ENCODE data around the gene NFKB2. TPM values are rescaled to one million over a fixed set of nuclear protein-coding genes. Genes with fewer than 3 reads are reported as not detected.
A peak's percentile ranks its signal among the peaks of the same experiment; 100 is the strongest.

The NFKB2 gene
- total RNA-seq, 2 experiments from 2014 or later, result 121 to 122 TPM

- DNase-seq, result no peak
- ChIA-PET POLR2A (interaction anchor here (2.8 to 4.3 kb wide), 6 partner anchors 13 to 166 kb away, joined by 10 to 38 read pairs (median 22); partner anchors contain the start of genes ACTR1A, C10orf95, FBXL15 and SUFU), CTCF (interaction anchor here (1.1 to 10.7 kb wide), 4 partner anchors 12 to 227 kb away, joined by 3 to 199 read pairs (median 13); partner anchors contain the start of gene ELOVL3)
- Mint-ChIP-seq H3K27me3 (no peaks in the 10 kb centered on the region), H3K9me3 (no peaks in the 10 kb centered on the region), H3K27ac (peak overlapping the region; percentile 93), H3K36me3 (ENCODE audit: low read depth) (peaks cover 50% of the 10 kb centered on the region), H3K4me1 (peaks cover 54% of the 10 kb centered on the region), H3K4me3 (peak overlapping the region; percentile 84)
Observed at GRCh38 chr10:102396730-102397151, 1.2 kb downstream of the NFKB2 start.

GRCh38 chr10:102397222-102398171 lies 2.0 kb downstream of the NFKB2 start:
- Mint-ChIP-seq H3K27me3 (no peaks in the 10 kb centered on the region), H3K9me3 (no peaks in the 10 kb centered on the region), H3K4me3 (peak overlapping the region; percentile 84), H3K4me1 (peaks cover 54% of the 10 kb centered on the region), H3K36me3 (ENCODE audit: low read depth) (peaks cover 57% of the 10 kb centered on the region), H3K27ac (peak overlapping the region; percentile 93)
- CTCF ChIA-PET, result interaction anchor here (1.1 to 10.7 kb wide), 7 partner anchors 12 to 228 kb away, joined by 3 to 199 read pairs (median 15); partner anchors contain the start of genes ELOVL3 and FBXL15
- POLR2A ChIA-PET, result interaction anchor here (1.2 to 4.1 kb wide), 5 partner anchors 10 to 228 kb away, joined by 3 to 32 read pairs (median 10); partner anchors contain the start of genes ACTR1A and FBXL15
- DNase-seq, result no peak

GRCh38 chr10:102398172-102399020 lies 2.9 kb downstream of the NFKB2 start:
- ChIA-PET POLR2A (interaction anchor here (1.1 to 4.1 kb wide), 9 partner anchors 9 to 229 kb away, joined by 3 to 32 read pairs (median 6); partner anchors contain the start of genes ACTR1A, FBXL15 and GBF1), CTCF (interaction anchor here (0.5 to 10.7 kb wide), 23 partner anchors 11 to 266 kb away, joined by 3 to 199 read pairs (median 6); partner anchors contain the start of genes CUEDC2, ELOVL3, FBXL15 and PPRC1)
- no peaks in the 10 kb centered on the region for H3K27me3 Mint-ChIP-seq
- H3K9me3 Mint-ChIP-seq, result no peaks in the 10 kb centered on the region
- peaks cover 57% of the 10 kb centered on the region for H3K36me3 Mint-ChIP-seq (ENCODE audit: low read depth)
- DNase-seq, result no peak
- peak overlapping the region; percentile 40 for H3K27ac Mint-ChIP-seq
- peaks cover 47% of the 10 kb centered on the region for H3K4me1 Mint-ChIP-seq
- peak overlapping the region; percentile 66 for H3K4me3 Mint-ChIP-seq

DNA sequence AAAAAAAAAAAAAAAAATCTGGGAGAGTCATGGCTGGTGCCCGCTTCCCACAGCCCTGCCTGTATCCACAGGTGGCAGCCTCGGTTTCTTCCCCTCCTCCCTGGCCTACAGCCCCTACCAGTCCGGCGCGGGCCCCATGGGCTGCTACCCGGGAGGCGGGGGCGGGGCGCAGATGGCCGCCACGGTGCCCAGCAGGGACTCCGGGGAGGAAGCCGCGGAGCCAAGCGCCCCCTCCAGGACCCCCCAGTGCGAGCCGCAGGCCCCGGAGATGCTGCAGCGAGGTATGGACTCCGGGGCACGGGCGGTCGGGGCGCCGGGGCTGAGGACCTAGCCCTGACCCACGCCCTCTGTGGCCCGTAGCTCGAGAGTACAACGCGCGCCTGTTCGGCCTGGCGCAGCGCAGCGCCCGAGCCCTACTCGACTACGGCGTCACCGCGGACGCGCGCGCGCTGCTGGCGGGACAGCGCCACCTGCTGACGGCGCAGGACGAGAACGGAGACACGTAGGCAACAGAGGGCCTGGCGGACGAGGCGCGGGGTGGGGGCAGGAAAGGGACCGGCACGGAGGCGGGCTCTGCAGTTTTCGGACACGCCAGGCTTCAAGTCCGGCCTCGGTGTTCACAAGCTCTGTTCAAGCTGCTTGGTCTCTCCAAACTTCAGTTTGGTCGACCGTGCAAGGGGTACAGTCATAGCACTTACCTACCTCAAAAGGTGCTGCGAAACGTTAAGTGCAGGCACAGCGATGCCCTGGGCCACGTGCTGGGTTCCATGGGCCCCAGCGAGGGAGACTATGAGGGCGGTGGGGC lies 3.9 kb downstream of the NFKB2 start:
- H3K4me1 Mint-ChIP-seq, result peaks cover 45% of the 10 kb centered on the region
- no peaks in the 10 kb centered on the region for H3K9me3 Mint-ChIP-seq
- peaks cover 57% of the 10 kb centered on the region for H3K36me3 Mint-ChIP-seq (ENCODE audit: low read depth)
- POLR2A ChIA-PET, result interaction anchor here (0.9 to 4.1 kb wide), 9 partner anchors 8 to 246 kb away, joined by 3 to 32 read pairs (median 4); partner anchors contain the start of genes FBXL15 and GBF1
- H3K27ac Mint-ChIP-seq, result peak overlapping the region; percentile 63
- H3K27me3 Mint-ChIP-seq, result no peaks in the 10 kb centered on the region
- peak; percentile 91 for DNase-seq
- CTCF ChIA-PET, result interaction anchor here (0.5 to 10.7 kb wide), 36 partner anchors 8 to 590 kb away, joined by 3 to 199 read pairs (median 5); partner anchors contain the start of genes CUEDC2, ELOVL3, FBXL15 and PPRC1
- H3K4me3 Mint-ChIP-seq, result peak overlapping the region; percentile 66

DNA sequence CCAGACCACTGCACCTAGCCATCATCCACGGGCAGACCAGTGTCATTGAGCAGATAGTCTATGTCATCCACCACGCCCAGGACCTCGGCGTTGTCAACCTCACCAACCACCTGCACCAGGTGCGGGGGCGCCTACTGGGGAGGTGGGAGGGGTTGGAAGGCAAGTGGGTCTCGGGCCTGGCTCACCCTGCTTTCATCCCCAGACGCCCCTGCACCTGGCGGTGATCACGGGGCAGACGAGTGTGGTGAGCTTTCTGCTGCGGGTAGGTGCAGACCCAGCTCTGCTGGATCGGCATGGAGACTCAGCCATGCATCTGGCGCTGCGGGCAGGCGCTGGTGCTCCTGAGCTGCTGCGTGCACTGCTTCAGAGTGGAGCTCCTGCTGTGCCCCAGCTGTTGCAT lies 4.6 kb downstream of the NFKB2 start:
- ChIA-PET POLR2A (interaction anchor here (0.7 to 4.1 kb wide), 9 partner anchors 7 to 247 kb away, joined by 3 to 32 read pairs (median 3); partner anchors contain the start of genes FBXL15 and GBF1), CTCF (interaction anchor here (0.6 to 10.7 kb wide), 23 partner anchors 8 to 591 kb away, joined by 3 to 199 read pairs (median 5); partner anchors contain the start of genes ELOVL3, FBXL15 and SUFU)
- Mint-ChIP-seq H3K9me3 (no peaks in the 10 kb centered on the region), H3K36me3 (ENCODE audit: low read depth) (peaks cover 57% of the 10 kb centered on the region), H3K4me1 (peaks cover 45% of the 10 kb centered on the region), H3K27ac (peak overlapping the region; percentile 63), H3K27me3 (no peaks in the 10 kb centered on the region), H3K4me3 (peak overlapping the region; percentile 66)
- no peak for DNase-seq

GRCh38 chr10:102400598-102401341 lies 5.3 kb downstream of the NFKB2 start:
- H3K27me3 Mint-ChIP-seq, result no peaks in the 10 kb centered on the region
- no peak overlapping the region for H3K27ac Mint-ChIP-seq
- POLR2A ChIA-PET, result interaction anchor here (0.7 to 4.1 kb wide), 3 partner anchors 20 to 53 kb away, joined by 3 to 32 read pairs (median 3); partner anchors contain the start of gene FBXL15
- DNase-seq, result no peak
- peaks cover 57% of the 10 kb centered on the region for H3K36me3 Mint-ChIP-seq (ENCODE audit: low read depth)
- CTCF ChIA-PET, result interaction anchor here (0.6 to 10.7 kb wide), 9 partner anchors 9 to 231 kb away, joined by 3 to 199 read pairs (median 8); partner anchors contain the start of genes ELOVL3, FBXL15 and SUFU
- no peaks in the 10 kb centered on the region for H3K9me3 Mint-ChIP-seq
- H3K4me3 Mint-ChIP-seq, result no peak overlapping the region
- peaks cover 43% of the 10 kb centered on the region for H3K4me1 Mint-ChIP-seq

GRCh38 chr10:102401342-102401654 lies 5.8 kb downstream of the NFKB2 start:
- CTCF ChIA-PET, result interaction anchor here (0.6 to 10.7 kb wide), 3 partner anchors 16 to 172 kb away, joined by 3 to 199 read pairs (median 22); partner anchors contain the start of gene ELOVL3
- Mint-ChIP-seq H3K27ac (no peak overlapping the region), H3K27me3 (no peaks in the 10 kb centered on the region), H3K36me3 (ENCODE audit: low read depth) (peaks cover 53% of the 10 kb centered on the region), H3K4me1 (peaks cover 38% of the 10 kb centered on the region), H3K4me3 (no peak overlapping the region), H3K9me3 (no peaks in the 10 kb centered on the region)
- POLR2A ChIA-PET, result no interaction called here
- no peak for DNase-seq

DNA sequence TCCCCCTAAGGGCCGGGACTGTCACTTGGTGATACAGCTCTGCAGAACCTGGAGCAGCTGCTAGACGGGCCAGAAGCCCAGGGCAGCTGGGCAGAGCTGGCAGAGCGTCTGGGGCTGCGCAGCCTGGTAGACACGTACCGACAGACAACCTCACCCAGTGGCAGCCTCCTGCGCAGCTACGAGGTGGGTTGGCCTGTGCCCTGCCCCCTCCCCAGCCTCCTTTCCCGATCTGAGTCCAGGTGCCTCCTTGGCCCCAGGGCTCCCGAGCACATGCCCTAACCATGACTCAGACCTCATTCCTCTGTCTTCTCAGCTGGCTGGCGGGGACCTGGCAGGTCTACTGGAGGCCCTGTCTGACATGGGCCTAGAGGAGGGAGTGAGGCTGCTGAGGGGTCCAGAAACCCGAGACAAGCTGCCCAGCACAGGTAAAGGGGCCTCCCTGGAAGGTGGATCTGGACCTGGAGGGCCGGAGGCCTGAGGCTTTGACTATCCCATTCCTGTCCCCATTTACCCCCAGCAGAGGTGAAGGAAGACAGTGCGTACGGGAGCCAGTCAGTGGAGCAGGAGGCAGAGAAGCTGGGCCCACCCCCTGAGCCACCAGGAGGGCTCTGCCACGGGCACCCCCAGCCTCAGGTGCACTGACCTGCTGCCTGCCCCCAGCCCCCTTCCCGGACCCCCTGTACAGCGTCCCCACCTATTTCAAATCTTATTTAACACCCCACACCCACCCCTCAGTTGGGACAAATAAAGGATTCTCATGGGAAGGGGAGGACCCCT lies 6.4 kb downstream of the NFKB2 start:
- POLR2A ChIA-PET, result interaction anchor here (2.2 kb wide), 1 partner anchor 19 kb away, joined by 8 read pairs; the partner anchor contains the start of gene FBXL15
- no peak overlapping the region for H3K4me3 Mint-ChIP-seq

DNA sequence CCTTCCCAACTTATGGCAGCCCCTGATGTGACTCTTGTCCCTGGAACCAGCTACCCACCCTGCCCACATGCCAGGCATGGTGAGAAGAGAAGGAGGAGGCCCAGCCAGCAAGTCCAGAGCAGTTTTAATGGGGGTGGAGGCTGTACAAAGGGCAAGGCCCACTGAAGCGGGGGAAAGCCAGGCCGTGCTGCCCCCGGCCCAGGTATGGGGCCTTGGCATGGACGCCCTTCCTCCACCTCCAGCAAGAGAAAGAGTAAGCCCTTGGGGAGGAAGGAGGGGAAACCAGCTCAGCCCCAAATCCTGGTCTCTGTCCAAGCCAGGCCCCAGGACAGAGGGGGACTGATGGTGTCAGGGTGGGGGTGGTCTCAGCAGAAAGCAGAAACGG lies 7.0 kb downstream of the NFKB2 start:
- no peak for DNase-seq
- Mint-ChIP-seq H3K27ac (no peak overlapping the region), H3K36me3 (ENCODE audit: low read depth) (peaks cover 41% of the 10 kb centered on the region), H3K27me3 (peaks cover 5% of the 10 kb centered on the region), H3K4me3 (no peak overlapping the region), H3K4me1 (peaks cover 27% of the 10 kb centered on the region), H3K9me3 (no peaks in the 10 kb centered on the region)
- CTCF ChIA-PET, result interaction anchor here (1.4 to 10.7 kb wide), 4 partner anchors 8 to 173 kb away, joined by 5 to 199 read pairs (median 13); partner anchors contain the start of genes ELOVL3, FBXL15 and NFKB2
- POLR2A ChIA-PET, result interaction anchor here (1.5 to 2.2 kb wide), 3 partner anchors 10 to 49 kb away, joined by 4 to 8 read pairs (median 5); partner anchors contain the start of genes C10orf95 and FBXL15

More for the DNA sequence above, 6.4 kb downstream of the NFKB2 start:
- DNase-seq, result no peak
- peaks cover 32% of the 10 kb centered on the region for H3K4me1 Mint-ChIP-seq
- H3K27me3 Mint-ChIP-seq, result peaks cover 2% of the 10 kb centered on the region
- H3K9me3 Mint-ChIP-seq, result no peaks in the 10 kb centered on the region
- H3K27ac Mint-ChIP-seq, result no peak overlapping the region
- peaks cover 46% of the 10 kb centered on the region for H3K36me3 Mint-ChIP-seq (ENCODE audit: low read depth)
- CTCF ChIA-PET, result interaction anchor here (10.7 kb wide), 1 partner anchor 172 kb away, joined by 199 read pairs; the partner anchor contains the start of gene ELOVL3

DNA sequence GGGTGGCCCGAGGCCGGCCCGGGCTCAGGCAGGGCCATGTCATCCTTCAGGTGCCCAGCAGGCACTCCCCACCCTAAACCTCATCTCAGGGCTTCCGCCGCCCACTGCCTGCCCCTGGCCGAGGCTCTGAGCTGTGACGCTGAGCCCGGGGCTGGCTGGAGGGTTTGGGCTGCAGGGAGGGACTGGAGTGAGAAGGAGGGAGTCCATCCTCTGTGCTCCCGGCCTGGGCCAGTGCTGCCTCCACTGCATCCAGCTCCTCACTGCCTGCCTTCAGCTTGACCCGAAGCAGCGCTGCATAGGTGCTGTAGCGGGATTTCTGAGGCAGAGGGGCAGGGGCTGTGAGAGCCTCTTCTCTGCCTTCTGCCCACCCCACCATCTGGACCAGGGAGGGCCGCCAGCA lies 7.6 kb downstream of the NFKB2 start:
- peaks cover 34% of the 10 kb centered on the region for H3K36me3 Mint-ChIP-seq (ENCODE audit: low read depth)
- H3K27ac Mint-ChIP-seq, result no peak overlapping the region
- ChIA-PET CTCF (interaction anchor here (0.6 to 2.2 kb wide), 15 partner anchors 8 to 396 kb away, joined by 3 to 17 read pairs (median 4); partner anchors contain the start of genes CUEDC2, FBXL15 and NFKB2), POLR2A (interaction anchor here (1.2 to 2.2 kb wide), 4 partner anchors 10 to 48 kb away, joined by 3 to 8 read pairs (median 4); partner anchors contain the start of genes C10orf95 and FBXL15)
- H3K9me3 Mint-ChIP-seq, result no peaks in the 10 kb centered on the region
- no peak for DNase-seq
- H3K27me3 Mint-ChIP-seq, result peaks cover 11% of the 10 kb centered on the region
- peaks cover 23% of the 10 kb centered on the region for H3K4me1 Mint-ChIP-seq
- no peak overlapping the region for H3K4me3 Mint-ChIP-seq
